Stimulated activated CD4-positive, alpha-beta T cell treated with anti-CD3 and anti-CD28 coated beads, TNF-alpha, amount 100 ng/mL, for 1 hour (primary cell): ENCODE data around the gene PRR15L.
"Not testable (repeated sequence)": the region's sequence is repeated elsewhere in the genome, so short reads cannot be mapped to it uniquely, and the experiment has no call there.

Experiments used
- DNase-seq, 3 donors: peaks; one replicate each; pipeline ENCODE4 v3.0.0-alpha.2; 2020; ENCODE audit warnings: low read depth in 3 of 3, low spot score in 1 of 3

PRR15L gene

DNA sequence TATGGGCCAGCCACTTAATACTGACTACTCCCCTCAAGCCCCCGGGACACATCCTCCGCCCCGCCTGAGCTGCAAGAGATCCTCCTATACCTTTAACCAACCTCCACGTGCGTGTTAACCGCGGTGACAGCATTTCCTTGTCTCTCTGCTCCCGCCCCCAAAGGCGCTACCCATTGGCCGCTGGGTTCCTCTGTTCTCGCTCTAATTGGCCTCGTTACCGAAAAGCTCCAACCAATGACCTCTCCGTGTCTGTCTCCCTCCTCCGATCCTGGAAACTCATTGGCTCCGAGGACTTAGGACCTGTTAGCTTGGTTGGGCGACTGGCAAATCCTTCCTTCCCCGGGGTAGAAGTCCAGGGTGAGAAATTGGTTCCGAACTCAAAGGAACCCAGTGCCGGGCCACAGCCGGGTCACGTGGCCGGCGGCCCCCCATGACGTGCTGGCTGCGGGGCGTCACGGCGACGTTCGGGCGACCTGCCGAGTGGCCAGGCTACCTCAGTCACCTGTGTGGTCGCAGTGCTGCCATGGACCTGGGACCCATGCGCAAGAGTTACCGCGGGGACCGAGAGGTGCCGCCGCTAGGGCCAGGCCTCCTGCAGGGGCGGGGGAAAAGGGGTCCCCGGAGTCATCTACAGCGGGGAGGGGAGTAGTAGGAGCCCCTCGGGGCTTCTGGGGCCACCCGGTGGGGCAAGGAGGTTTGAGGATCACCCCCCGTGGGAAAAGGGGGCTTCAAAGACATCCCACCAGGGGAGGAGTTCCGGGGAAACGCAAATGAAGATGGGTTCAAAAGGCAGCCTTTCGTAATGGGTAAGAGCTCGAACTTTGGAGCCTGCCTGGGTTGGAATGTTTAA, 16.2 kb downstream of the PRR15L start, which contains the start of gene PNPO:
PNPO (plus strand) TSS at position 326 of the 850 bp plus-strand sequence; CDS start at position 431, 105 bp downstream.
- peak; percentile 75 to 87 (median 79) for DNase-seq

DNA sequence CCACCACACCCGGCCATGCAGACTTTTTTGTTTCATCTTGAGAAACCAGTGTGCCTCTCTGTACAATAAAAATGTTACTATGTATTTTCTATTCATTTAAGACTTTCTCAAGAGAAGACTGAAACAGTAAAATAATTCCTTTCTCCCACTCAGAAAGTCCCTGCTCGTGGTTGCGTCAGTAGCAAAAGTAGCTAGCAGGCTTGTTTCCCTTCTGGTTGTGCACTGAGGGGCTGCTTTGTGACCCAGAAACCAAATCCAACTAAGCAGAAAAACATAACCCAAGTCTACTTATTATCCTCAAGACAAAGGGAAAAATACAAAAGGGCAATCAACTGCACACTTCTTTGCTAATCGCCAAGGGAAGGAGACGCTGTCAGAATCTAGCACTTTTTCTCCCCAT, 19.7 kb downstream of the PRR15L start:
- DNase-seq: no peak

DNA sequence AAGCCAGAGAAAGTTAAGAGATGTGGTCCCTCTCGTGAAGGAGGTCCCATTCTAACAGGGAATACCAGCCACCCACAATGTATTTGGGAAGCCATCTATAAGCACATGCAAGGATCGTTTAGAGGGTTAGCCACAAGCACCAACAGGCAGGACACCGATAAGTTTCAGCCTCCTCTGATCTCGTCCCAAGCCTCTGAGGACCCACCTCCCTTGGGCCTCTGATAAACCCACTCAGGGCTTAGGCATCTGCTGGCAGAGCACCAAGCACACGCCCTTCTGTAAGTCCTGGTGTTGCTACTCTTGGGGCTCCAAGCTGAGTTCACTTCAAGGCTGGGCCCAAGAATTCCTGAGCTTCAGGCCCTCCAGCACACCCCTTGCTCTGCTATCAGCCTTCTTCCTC, 21.7 kb downstream of the PRR15L start:
- no peak for DNase-seq

DNA sequence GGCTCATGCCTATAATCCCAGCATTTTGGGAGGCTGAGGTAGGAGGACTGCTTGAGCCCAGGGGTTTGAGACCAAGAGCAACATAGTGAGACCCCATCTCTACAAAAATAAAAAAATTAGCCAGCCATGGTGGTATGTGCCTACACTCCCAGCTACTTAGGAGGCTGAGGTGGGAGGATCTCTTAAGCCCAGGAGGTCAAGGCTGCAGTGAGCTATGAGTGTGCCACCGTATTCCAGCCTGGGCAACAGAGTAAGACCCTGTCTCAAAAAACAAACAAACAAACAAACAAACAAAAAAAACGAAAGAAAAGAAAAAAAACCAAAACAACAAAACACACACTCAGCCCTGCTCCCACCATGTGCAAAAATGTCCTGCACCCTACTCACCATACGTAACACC, 22.2 kb downstream of the PRR15L start:
- DNase-seq: not testable (repeated sequence)

DNA sequence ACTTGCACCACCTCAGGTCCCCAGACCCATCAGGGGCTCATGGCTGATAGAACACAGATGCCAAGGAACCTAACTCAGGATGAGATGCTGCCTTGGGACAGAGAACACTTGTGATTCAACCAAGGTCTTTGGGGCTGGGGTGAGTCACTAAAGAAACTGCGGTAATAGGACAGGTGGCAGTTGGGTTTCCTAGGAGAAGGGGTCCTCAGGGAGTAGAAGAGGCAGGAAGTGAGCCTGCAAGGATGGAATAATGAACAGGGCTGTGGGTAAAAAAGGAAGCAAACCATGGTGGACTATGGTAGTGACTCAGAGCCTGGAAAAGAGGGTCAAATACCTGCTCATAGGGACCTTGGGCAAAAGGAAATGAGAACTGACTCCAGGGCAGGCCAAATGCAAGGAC, 22.8 kb downstream of the PRR15L start:
- DNase-seq: no peak

DNA sequence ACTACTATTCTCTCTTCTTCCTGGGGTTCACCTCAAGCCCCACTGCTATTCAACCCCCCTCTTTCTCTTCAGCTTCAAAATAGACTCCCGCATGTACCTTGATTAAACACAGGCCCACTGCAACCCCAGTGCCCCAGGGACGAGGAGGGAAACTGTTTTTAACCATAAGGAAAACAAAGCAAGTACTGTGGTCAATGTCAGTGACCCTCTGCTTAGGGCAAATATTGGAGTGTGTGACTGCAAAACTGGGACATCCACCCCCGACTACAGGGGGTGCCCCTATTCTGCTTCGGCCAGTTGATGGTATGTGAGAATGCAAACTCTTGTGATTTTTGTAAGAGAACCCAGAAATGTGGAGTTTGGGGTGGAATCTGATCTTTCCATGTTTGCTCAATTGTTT, 25.8 kb downstream of the PRR15L start:
- no peak for DNase-seq

DNA sequence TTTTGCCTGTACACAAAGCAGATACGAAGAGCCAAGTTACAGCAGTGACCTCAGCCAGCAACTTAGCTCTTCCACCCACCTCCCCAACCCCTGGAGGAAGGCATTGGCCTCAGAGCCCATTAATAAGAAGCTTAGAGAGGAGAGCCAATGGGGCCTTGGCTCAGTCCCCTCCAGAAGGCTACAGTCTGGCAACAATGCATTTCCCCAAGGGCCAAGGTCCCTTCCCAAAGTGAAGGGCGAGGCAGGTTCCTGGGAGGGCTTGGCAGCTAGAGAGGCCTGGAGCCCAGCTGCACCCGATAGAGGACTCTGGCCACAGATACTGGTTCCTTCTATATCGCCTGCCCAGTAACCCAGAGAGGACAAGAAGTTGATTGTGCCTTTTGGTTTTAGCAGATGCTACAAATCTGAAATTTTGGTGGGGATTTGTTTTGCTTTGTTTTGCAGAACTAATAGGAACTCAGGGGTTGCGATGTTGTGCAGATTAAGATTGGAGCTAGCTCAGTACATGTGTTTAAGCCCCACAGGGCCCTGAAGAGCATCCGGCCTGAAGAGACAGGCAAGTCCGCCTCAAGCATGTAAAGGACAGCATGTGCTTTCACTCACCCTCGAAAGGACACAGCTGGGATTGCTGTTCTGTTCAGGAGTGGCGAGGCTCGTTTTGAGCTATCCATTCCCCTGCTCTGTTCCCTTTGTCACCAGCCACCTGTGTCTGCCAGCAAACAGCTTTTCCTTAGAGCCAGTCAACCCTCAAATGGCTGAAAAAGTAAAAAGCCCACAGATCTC, 28.3 kb downstream of the PRR15L start:
- DNase-seq: no peak

DNA sequence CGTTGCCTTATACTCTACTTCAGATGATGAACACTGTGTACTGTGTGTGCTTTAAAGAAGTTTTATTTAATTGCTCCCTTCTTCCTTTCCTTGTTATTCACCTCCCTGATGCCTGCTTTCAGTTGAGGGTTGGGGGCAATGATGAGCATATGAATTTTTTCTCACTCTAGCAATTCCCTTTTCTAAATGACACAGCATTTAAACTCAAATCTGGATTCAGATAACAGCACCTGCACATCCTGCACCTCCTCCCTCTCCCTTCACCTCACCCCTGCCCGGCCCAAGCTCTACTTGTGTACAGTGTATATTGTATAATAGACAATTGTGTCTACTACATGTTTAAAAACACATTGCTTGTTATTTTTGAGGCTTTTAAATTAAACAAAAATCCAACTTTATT, 29.3 kb downstream of the PRR15L start:
- DNase-seq: no peak

DNA sequence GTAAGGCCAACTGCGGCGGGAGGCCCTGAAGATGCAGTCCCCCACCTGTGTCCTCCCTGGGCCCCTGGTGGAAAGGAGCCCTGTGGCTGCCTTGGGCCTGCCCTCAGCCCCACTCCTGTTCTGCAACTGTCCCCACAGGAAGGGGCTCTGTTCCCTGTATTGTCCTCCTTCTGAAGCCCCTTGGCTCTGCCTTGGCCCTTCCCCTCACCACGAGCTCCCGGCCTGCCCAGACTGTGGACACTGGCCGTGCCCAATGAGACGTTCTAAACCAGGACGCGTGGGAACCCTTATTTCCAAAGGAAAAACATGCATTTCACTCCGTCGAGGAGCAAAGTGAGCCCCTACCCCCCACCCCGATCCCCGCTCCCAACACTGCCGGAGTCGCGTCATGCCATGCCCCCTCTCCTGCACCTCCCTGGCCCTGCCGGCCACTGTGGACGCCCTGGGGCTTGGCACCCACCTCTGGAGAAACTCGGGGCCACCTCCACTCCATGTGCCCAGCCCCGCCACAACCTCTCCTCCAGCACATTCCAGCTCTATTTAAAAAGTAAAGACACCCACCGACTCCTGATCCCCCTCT, 29.8 kb downstream of the PRR15L start:
- no peak for DNase-seq

DNA sequence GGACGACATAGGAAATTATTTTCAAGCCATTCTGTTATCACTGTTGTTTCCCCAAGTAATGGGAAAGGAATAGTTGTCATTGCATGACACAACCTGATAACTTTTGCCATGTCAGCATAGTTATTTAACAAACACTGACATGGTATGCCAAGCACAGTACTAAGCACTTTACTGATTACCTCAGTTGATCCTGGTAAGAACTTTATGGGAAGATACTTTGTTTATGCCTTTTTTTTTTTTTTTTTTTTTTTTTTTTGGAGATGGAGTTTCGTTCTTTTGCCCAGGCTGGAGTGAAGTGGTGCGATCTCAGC, 32.0 kb downstream of the PRR15L start:
- no peak for DNase-seq

DNA sequence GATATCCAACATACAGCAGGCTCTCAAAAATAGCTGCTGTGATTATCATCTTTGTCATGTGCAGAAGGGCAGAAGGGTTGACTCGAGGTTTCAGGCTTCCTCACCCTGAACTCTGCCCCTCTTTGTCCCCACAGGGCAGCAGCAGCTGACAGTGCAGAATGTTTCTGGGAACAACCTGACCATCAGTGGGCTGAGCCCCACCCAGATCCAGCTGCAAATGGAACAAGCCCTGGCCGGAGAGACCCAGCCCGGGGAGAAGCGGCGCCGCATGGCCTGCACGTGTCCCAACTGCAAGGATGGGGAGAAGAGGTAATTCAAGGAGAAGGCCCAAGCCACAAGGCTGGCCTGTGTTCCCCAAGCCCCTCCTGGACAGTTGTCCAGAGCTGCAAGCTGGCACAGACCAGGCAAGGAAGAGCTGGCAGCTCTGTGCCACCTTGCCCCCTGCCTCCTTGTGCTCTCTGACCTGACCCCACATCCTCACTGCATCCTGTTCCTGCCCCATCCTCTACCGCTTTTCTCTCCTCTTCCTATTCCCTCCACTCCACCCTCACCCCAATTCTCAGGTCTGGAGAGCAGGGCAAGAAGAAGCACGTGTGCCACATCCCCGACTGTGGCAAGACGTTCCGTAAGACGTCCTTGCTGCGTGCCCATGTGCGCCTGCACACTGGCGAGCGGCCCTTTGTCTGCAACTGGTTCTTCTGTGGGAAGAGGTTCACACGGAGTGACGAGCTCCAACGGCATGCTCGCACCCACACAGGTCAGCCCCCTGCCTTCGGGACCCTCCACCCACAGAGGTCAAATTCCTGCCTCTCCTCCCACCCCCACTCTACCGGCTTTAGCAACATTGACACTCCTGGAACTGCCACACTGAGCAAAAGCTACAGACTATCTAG, 32.7 kb downstream of the PRR15L start:
- no peak for DNase-seq

DNA sequence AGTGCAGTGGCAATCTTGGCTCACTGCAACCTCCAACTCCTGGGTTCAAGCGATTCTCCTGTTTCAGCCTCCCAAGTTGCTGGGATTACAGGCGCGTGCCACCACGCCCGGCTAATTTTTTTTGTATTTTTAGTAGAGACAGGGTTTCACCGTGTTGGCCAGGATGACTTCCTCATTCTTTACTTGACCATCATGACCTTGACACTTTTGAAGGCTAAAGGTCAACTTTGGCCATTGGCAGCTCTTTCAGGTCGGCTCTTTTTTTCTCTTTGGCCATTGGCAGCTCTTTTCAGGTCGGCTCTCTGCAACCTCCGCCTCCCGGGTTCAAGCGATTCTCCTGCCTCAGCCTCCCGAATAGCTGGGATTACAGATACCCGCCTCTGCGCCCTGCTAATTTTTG, 37.8 kb downstream of the PRR15L start:
- DNase-seq: not testable (repeated sequence)

DNA sequence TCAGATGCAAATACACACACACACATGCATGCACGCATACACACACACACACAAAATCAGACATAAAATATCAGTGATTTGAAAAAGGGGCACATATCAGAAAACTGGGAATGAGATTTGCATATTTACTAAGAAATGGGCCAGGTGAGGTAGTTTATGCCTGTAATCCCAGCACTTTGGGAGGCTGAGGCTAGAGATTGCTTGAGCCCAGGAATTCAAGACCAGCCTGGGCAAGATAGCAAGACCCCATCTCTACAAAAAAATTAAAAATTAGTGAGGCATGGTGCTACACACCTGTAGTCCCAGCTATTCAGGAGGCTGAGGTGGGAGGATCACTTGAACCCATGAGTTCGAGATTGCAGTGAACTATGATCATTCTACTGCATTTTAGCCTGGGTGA, 38.7 kb downstream of the PRR15L start:
- no peak for DNase-seq

DNA sequence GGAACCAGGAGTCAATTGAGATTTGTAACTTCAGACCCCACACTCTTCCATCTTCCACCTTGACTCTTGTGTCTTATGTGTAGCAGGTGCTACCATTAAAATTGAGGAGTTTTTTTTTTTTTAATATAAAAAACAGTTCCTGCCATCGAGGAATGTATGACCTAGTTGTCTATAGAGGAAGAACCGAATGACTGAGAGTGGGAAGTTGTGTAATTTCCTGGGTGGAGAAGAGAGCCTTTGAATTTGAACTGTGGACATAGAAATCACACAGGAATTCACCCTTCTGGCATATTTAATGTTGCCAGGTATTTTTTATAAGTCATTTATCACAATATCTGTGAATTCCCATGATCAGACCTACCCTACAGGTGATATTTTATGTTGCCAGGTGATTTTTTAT, 39.7 kb downstream of the PRR15L start:
- no peak for DNase-seq

DNA sequence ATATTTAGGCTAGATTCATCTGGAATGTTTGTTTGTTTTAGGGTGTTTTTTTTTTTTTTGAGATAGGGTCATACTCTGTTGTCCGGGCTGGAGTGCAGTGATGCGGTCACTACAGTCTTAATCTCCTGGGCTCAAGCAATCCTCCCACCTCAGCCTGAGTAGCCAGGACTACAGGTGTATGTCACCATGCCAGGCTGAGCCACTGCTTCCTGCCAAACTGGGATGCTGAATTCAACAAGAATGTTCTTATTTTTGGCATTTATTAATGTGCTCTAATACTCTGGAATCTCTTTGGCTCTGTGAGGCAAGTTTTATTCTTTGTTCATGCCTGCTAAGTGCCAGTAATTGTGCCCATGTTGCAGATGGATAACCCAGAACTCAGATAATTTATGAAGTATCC, 40.1 kb downstream of the PRR15L start:
- no peak for DNase-seq

DNA sequence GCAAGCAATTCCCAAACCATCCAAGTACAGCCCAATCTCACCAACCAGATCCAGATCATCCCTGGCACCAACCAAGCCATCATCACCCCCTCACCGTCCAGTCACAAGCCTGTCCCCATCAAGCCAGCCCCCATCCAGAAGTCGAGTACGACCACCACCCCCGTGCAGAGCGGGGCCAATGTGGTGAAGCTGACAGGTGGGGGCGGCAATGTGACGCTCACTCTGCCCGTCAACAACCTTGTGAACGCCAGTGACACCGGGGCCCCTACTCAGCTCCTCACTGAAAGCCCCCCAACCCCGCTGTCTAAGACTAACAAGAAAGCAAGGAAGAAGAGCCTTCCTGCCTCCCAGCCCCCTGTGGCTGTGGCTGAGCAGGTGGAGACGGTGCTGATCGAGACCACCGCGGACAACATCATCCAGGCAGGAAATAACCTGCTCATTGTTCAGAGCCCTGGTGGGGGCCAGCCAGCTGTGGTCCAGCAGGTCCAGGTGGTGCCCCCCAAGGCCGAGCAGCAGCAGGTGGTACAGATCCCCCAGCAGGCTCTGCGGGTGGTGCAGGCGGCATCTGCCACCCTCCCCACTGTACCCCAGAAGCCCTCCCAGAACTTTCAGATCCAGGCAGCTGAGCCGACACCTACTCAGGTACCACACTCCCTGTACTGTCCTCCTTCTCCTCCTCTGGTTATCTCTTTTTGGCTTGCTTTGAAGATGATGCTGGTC, 41.0 kb downstream of the PRR15L start:
- no peak for DNase-seq

DNA sequence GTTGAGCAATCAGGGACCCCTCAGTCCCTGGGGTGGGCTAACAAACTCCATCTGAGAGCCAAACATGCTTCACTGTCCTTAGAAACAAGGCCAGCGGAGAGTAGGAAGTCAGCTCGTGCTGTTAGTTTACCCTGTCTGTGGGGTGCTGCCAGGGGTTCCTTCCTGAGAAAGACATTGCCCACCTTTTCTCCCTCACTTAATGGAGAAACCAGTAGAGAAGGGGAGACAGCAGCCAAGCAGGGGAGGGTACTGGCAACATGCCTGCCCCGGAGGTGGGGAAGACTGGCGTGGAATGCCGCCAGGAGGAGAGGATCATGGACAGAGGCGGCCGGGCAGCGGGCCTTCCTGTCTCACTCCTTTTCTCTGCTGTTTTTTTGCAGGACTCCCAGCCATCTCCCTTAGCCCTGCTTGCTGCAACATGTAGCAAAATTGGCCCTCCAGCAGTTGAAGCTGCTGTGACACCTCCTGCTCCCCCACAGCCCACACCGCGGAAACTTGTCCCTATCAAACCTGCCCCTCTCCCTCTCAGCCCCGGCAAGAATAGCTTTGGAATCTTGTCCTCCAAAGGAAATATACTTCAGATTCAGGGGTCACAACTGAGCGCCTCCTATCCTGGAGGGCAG, 41.8 kb downstream of the PRR15L start:
- no peak for DNase-seq

DNA sequence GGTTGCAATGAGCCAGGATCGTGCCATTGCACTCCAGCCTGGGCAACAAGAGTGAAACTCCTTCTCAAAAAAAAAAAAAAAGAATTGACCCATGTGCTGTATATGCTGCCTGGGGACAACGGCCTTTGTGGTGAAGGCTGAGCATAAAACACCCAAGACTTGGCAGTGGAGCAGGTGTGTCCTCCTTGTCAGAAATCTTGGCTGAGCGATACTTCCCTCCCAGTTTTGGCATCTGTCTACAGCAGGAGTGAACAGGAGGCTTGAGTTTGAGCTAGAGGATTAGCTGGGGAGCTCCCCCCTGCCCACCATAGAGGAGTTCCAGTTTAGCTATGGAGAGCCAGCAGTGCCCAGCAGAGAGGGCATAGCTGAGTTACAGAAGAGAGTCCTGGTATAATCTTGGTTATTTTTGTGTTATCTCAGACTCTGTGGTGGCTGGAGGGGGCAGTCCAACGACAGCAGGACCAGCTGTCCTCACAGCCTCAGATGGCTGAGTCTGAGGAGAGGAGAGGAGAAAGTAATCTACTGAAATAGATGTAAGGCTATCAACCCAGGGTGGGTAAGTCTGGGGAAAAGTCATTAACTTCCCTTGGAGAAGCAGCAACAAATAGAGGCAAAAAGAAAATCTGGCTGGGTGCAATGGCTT, 43.3 kb downstream of the PRR15L start:
- DNase-seq: no peak

DNA sequence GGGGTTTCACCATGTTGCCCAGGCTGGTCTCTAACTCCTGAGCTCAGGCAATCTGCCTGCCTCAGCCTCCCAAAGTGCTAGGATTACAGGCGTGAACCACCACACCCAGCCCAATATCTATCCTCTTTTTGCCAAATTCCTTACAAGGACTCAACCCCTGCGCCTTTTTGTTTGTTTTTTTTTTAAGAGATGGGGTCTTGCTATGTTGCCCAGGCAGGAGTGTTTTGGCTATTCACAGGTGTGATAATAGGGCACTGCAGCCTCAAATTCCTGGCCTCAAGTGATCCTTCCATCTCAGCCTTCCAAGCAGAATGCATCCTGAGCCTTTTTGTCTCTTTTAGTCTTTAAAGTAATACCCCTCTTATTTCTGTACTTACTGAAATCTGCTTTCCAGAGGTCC, 44.6 kb downstream of the PRR15L start:
- DNase-seq: no peak
